Activated CD8-positive, alpha-beta memory T cell treated with anti-CD3 and anti-CD28 coated beads, Interleukin-2, amount 50 U/mL, for 4 hours (primary cell): ENCODE measurements around the gene CRTAP.
"Not testable (repeated sequence)": the region's sequence is repeated elsewhere in the genome, so short reads cannot be mapped to it uniquely, and the experiment has no call there.

Experiments
- DNase-seq: peaks from one replicate; pipeline ENCODE4 v3.0.0-alpha.2; 2020

CRTAP gene

DNA sequence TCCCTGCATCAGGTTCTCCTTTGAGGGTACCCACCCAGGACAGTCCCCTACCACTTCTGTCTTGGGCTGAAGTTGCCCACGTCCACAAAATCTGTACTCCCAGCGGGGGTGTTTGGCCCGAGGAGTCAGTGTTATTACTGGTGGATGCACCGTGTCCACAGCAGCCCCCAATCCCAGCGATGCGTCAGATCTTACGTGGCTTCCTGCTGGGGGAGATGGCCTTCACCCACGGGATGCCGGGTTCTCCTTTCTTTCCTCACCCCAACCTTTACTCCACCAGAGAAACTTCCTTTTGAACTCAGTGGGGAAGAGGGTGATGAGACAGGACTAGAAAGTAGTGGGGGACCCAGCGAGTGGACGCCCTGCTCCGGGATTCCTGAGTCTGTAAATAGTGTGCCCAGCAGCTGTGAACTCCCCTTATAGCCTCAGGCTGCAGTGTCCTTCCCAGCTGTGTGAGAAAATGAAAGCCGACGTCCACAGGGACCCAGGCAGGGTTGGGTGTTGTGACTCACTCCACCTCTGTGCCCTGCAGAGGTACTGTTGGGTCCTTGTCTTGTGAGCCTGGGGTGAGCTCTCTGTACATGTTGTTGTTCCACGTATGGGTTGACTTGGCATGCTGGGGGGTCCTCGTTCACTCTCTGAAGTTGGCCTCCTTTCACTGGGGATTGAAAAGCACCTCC lies 31.5 kb downstream of the CRTAP start:
- no peak for DNase-seq

DNA sequence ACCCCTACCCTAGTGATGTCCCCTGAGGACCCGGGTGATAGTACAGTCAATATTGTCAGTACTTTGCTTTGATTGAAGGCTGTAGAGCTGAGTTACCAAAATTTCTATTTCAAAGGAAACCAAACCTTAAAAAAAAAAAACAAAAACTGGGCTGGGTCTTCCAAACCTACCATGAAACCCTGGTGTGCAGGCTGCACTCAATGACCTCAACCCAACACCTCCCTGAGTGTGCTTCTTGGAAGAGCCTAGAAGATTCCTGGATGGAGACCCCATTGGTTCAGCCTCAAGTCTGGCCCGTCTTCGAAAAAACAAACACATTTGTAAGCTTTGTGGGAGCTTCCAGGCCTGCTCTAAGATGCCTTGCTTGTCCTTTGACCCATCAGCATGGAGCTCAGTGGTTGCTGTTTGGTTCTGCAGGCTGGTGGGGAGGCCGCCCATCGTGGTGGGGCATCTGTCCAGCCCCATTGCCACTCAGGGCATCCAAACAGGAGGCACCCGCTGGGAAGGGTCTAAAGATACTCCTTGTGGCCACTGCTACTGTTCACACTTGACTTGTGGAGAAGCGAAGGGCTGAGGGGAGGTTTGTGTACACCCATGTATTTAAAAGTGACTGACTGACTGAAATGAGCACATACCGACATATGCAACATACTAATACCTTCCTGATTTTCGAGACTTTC lies 32.2 kb downstream of the CRTAP start:
- DNase-seq = no peak

DNA sequence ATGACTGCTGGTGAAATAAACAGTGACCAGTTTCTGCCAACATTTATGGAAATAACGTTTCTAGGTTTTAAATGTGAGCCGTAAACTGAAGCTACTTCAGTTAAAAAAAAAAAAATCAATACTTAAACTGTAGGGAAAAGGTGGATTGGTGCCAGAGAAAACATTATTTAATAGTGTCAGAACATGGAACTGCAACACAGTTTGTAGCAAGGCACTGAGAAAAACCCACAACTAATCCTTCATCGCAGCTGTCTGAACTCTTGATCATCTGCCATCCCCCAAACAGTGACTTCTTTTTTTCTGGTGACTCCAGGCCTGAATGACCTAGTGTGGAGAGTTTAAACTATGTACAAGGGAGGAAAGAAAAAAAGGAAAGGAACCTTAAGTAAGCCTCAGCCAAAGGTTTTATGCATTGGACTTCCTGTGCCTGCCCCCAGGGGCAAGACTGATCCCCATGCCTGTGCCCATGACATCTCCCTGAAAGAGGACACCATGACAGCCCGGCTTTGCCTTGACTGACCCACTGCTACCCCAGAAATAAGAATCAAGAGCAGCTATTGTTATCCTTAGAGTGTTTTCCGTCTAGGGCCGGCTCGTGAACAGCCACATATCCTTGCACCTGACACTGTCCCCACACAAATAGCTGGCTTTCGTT lies 33.1 kb downstream of the CRTAP start:
- DNase-seq = no peak

DNA sequence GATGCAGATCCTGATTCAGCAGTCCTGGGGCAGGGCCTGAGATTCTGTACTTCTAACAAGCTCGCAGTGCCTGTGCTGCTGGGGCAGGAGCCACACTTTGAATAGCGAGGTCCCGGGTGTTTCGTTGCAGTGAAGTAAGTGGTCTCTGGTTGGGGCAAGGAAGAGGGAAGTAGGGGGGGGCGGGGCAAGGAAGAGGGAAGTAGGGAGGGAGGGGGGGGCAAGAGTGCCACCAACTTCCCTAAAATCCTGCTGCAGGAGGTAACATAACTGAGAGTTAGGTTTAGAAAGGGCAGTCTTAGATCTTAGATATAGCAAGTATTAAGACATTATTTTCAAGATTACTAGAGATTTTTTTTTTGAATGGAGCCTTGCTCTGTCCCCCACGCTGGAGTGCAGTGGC lies 35.5 kb downstream of the CRTAP start:
- no peak for DNase-seq

DNA sequence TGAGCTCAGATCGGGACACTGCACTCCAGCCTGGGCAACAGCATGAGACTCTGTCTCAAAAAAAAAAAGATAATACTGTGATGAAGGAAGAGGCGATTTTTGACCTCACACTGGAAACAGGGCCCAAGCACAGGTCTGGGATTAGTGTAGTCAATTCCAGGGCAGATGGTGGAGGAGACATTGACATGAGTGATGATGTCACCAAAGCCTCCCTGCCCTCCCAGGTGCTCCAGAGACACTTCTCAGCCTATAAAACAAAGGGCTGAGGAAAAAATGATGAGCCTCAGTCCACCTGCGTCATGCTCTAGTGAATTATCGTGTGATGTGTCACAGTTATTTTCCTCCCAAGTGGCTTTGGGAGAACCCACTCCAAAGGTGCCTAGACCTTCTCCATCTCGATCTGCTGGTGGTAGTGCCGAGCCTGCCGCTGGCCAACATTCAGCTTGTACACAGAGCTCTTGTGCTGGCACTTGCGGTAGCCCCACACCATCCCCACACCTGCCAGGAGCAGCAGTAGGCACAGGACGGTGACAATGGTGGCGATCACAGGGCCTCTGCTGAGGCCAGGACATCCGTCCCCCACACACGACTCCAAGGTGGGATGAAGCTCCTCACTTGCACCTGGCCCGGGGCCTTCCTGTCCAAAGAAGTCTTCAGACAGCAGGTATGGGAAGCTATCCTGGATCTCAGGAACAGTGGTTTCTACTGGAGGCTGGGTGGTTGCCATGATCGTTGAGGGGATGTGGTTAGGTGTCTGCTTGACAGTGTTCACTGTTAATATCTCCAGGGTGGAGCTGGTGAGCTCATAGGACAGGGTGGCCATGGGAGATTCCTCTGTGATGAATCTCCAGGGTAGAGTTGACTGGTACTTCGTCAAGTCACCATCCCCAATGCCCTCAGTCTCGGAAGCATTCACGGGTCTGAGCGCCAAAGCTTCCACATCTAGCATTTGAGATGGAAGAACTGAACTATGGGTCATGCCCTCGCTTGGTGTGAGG lies 38.8 kb downstream of the CRTAP start:
- no peak for DNase-seq

DNA sequence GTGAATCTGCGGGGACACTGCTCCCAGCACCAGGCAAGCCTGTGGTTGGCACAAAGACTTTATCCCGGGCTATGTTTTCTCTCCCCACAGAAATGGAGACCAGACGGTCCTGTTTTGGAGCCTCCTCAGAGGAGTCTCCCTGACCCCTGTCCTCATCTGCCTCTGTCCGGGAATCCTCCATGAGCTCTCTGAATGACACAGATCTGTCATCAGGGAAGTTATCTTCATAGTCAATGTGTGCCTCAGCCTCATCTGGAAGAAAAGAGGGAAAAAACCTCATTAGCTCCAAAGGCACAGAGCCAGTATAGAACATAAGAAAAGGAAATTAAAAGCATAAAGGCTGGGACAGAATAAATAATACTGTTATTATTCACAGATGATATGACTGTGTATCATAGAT lies 40.0 kb downstream of the CRTAP start:
- no peak for DNase-seq

DNA sequence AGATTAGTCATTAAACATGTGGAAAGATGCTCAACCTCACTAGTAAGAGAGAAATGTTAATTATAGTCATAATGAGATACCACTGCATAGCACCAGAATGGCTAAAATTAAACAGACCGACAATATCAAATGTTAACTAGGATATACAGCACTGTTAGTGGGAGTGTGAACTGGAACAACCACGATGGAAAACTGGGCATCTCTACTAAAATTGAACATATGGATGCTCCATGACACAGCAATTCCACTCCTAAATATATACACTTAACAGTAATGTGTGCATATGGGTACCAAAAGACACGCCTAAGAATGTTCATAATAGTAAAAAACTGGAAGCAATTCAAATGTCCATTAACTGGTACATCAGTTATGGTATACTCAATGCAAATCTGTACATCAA lies 41.5 kb downstream of the CRTAP start:
- DNase-seq = no peak

DNA sequence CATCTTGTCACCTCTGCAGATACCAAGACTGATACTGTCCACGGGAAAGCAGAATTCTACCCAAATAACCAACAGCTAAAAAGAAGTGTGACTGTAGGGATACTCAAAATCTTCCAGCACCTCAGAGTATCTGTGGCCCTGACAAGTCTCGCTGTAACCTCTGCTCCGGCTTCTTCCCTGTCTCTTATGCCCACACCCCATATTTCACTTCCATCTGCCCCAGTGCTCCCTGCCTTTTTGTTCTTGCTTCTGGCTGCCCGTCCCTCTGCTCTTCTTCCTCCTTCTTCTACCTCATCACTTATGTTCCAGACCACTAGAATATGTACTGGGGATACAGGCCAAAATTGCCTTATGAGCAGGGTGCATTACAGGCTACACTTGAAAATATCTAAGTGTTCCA lies 45.4 kb downstream of the CRTAP start:
- no peak for DNase-seq

DNA sequence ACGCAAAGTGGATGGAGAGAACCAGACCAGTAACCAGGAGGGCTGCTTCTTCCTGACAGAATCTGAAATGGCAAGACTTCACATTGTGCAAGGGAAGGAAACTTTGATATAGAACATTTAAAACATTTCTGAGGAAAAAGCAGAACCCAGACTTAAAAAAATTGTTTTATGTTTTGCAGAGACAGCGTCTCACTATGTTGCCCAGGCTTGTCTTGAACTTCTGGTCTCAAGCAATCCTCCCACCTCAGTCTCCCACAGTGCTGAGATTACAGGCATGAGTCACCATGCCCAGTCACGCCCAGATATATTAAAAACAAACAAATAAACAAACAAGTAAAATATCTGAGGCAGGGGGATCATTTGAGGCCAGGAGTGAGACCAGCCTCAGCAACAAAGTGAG lies 46.2 kb downstream of the CRTAP start:
- no peak for DNase-seq

DNA sequence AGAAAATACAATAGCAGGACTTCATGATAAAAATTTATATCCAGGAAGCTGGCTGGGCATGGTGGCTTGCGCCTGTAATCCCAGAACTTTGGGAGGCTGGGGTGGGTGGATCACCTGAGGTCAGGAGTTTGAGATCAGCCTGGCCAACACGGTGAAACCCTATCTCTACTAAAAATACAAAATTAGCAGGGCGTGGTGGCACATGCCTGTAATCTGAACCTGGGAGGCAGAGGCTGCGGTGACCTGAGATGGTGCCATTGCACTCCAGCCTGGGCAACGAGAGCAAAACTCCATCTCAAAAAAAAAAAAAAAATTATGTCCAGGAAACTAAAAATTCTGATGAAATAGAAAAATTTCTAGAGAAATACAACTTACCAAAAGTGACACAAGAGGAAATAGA lies 48.8 kb downstream of the CRTAP start:
- DNase-seq = not testable (repeated sequence)

DNA sequence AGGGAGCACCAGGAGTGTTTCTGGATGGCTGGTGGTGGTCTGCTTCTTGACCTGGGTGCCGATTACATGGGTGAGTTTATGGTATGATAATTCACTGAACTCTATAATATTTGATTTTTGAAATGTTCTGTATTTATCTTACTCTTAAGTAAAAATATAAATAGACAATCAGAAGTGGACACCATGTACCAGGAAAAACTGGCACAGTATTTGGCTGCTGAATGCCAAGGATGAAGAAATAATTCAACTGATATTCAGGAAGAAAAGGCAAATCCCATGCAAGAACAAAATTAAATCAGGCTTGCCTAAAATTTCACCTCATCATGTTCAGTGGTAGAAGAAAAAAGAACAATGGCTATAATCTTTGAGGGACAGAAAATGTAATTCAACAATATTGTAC lies 51.6 kb downstream of the CRTAP start:
- no peak for DNase-seq

DNA sequence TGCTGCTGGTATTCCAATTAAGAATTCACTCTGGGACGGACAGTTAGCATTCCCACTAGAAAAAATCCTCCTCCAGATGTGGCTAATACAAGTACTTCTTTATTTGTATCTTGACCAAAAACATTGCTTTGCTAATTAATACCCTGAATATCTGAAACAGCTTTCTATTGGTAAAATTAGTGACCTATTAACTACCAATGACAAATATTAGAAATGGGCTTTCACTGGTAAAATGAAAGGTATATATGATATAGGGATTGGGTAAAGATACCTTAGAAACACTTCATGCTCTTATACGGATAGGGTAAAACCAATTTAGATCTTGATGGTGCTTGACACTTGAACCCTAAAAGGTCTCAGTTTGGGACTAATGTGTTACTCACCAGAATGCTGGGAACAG lies 52.3 kb downstream of the CRTAP start:
- no peak for DNase-seq

DNA sequence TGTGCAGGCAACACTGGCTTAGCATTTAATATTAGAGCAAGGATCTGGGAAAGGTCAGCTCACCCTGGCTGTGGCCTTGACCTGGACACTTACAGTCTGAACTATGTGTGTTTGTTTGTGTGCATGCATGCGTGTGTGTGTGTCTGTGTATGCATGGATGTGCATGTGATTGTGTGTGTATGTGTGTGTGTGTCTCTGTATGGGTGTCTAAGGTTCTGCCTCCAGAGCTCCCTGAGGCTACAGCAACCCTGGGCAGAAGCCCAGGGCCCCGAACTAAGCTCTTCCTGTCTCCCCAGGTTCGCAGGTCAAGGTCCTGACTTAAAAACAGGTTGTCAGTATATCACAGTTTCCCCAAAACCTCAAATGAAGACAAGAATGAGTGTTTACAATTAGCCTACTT lies 53.5 kb downstream of the CRTAP start:
- DNase-seq = no peak

DNA sequence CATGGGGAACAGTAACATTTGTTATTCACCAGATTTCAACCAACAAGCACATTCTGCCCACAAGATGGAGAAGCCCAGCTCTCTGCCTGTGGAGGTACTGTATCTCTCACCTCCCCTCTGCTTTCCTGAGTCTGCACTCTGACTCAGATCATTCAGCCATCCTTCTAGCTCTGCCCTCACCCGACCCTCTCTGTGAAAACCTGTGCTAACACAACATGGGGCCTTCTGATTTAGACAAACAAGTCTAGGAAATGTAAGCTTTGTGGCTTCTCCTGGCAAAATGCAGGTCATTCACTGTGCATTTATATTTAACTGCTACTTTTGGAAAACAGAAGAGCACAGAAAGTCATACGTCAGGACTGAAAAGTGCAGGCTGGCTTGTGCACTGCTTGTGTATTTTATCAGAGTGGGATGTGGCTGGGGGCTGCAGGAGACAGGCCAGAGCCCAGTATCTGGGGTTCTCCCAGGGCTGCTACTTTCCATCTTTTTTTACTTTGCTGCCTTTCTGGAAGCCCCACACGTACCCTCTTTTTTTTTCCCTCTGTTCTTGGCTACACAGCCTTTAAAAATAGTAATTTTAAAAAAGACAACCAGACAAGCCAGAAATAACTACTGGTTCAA lies 54.0 kb downstream of the CRTAP start:
- DNase-seq = no peak

DNA sequence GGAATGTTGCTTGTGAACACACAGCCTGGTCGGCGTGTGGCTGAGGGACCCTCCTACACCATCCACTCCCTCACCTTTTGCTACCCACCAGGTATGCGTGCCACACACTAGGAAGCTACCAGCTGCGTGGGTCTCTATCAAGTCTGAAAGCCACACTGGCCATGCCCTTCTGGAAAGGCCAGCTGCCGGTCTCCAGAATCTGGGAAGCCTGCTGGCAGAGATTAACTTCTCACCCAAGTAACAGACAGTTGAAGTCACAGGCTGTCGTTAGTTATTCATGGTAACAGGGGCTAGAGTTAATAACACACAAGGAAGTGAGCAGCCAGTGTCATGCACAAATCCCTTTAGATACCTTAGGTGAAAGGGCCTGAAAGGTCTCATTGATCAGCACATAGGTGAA lies 56.7 kb downstream of the CRTAP start:
- DNase-seq = no peak

DNA sequence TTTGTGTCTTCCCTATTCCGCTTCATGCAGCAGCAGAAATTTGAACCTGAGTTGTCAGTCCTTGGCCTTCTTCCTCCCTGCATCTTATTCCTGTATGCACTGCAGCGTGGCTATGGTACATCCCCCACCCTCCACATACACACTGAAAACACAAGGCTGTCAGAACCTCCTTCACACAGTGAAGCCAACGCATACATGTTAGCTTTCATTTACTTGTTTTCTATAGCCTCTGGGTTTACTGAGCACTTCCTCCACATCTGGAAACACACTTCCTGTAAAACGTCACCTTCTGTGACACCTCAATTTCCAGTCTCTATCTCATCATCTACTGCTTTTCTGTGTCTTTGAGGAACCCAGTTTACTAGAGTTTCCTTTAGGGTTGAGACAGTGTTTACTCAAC lies 57.8 kb downstream of the CRTAP start:
- no peak for DNase-seq

DNA sequence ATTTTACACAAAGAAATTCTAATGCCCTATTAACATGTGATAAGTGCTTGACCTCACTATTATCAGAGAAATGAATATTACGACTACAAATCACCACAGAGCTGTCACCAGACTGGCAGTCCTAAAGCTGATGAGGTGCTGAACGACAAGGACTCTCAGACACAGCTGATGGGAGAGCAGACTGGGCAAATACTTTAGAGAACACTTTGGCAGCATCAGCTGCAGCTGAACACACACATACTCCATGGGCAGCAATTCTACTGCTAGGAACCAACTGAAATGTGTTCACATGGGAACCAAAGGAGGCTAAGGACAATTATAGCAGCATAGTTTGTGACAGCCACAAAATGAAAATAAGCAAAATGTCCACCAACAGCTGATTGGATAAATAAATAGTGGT lies 59.3 kb downstream of the CRTAP start:
- DNase-seq = no peak

DNA sequence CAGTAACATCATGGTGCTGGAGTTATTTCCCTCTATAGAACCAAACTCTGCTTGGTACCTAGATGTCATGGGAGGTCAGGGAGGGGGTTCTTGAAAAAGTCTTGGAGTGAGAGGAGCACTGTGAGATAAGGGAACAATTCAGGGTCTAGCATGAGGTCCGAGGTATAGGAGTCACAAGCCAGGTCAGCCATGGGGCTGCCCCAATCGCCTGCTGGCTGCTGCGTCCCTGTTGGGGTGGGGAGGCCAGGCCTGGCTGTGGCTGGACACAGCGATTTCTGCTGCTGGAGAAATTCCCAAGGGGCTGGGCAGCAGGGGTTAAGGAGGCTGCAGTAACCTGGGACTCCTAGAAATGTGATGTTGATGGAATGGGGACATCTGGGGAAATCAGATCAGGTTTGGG lies 59.9 kb downstream of the CRTAP start:
- DNase-seq = no peak

DNA sequence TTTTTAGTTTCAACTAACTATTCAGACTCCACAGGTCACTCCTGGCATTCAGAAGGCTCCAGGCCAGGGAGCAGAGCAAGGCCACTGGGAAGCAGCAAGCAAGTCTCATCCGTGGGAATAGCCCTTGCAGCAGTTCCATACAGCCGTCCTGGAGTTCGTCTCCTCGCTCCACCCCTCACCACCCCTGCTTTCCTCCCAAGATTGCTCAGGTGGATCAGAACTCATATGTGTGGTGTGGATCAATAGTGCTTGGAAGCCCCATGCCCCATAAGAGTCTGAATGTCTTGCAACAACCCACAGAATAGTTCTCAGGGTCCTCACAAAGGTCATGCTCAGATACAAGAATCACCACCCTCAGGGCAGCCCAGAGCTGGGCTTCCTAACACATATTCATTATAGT lies 60.3 kb downstream of the CRTAP start:
- DNase-seq = no peak

DNA sequence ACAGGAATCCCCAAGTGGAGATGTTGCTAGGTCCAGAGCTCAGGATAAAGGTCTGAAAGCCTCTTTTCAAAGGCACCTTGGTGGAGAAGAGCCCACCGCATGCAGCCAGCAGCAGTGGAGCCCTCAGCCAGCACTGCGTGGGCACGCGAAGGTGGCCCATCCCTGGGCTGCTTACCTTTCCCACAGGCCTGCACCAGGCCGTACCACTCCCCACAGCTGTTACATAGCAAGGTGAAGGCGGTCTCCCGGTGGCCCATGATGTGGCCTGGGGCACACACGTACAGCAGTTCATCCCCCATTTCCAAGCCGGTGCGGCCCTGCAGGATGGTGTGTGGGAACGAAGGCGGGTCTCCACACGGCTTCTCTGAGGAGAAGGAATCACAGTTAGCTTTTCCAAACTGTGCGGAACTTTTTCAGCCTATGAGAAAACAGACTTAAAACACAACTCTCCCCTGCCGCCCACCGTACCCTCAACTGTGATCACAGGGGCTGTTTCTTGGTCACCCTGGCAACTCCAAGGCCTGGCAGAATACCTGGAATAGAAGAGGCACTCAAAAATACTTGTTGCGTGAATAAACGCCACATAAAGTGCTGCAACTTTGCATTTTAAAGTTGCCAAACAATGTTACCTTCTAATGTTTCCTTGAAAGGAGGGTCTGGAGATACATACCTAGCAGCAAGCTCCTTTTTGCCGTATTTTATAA lies 61.0 kb downstream of the CRTAP start:
- no peak for DNase-seq

DNA sequence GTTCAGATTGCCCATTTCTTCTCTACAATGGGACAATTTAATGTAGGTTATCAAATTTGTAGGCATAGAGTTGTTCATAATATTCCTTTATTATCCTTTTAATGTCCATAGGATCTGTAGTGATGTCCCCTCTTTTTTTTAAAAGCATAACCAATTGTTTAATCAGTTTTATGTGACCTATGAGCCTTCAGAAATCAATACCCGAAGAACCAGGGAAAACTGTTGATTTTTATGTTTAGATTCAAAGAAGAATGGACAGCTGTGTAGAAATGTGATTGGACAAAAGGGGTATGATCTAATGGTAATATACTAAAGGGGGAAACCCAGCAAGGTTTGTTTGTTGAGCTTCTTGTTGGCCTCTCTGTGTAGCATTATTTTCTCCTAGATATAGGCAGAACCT lies 65.3 kb downstream of the CRTAP start:
- no peak for DNase-seq

DNA sequence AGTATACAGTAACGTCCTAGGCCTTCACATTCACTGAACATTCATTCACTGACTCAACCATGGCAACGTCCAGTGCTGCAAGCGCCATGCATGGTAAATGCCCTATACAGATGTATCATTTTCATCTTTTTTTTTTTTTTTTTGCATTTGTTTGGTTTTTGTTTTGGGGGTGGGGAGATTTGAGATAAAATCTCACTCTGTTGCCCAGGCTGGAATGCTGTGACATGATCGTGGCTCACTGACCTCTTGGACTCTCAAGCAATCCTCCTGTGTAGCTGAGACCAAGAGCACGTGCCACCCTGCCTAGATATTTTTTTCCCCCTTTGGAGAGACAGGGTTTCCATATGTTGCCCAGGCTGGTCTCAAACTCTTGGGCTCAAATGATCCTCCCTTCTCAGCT lies 67.4 kb downstream of the CRTAP start:
- no peak for DNase-seq
